ENCODE data around the gene GABBR2. TPM values are rescaled to one million over a fixed set of nuclear protein-coding genes. Genes with fewer than 3 reads are reported as not detected.
"Not testable (repeated sequence)": the region's sequence is repeated elsewhere in the genome, so short reads cannot be mapped to it uniquely, and the experiment has no call there.

Gene GABBR2
- total RNA-seq, 1 donor from 2014 or later = not detected

DNA sequence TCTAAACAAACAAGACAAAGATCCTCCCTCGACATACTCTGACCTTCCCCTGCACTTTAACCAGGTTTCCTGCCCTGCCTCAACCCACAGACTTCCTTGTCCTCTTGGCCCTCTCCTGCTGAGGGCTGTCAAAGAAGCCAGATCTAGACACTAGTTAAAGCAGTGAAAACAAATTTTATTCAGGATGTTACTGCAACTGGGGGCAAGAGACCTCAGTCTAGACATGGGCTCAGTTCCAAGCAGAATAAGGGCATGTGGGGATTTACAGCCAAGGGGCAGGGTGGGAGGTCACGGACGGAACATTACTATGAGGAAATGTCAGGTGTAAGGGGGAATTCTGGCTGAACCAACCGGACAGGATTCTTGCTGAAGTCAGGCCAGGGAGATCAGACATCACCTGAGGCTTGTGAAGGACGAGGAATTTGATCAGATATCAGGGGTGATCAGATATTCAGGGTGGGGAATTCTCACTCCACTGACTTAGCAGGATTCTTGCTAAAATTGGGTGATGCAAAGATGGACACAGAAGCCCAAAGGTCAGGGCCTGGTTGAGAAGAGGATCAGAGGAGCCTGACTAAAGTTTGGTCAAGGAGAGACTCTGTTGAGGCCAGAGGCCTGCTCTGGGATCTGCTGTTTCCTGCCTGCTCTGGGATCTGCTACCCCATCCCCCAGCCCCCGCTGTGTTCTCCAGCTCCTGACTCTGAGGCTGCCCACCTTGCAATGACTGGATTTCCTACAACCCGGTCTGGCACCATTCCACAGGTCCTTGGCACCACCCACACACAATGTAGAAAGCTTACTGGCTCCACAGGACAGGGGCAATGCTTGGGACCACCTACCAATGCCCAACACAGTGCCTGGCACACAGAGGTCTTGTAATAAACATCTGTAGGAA, 21.5 kb downstream of the GABBR2 start:
- intact Hi-C loops (cut with micrococcal nuclease) = no loop called here

DNA sequence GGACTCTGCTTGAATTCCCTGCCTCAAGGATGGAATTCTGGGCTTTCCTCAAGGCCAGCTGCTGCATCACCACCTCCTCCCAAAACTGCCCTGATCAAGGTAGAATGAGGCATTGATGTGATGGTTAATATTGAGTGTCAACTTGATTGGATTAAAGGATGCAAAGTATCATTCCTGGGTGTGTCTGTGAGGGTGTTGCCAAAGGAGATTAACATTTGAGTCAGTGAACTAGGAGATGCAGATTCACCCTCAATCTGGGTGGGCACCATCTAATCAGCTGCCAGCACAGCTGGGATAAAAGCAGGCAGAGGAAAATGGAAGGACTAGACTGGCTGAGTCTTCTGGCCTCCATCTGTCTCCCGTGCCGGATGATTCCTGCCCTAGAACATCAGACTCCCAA, 23.9 kb downstream of the GABBR2 start:
- intact Hi-C loops (cut with micrococcal nuclease) = not testable (repeated sequence)

DNA sequence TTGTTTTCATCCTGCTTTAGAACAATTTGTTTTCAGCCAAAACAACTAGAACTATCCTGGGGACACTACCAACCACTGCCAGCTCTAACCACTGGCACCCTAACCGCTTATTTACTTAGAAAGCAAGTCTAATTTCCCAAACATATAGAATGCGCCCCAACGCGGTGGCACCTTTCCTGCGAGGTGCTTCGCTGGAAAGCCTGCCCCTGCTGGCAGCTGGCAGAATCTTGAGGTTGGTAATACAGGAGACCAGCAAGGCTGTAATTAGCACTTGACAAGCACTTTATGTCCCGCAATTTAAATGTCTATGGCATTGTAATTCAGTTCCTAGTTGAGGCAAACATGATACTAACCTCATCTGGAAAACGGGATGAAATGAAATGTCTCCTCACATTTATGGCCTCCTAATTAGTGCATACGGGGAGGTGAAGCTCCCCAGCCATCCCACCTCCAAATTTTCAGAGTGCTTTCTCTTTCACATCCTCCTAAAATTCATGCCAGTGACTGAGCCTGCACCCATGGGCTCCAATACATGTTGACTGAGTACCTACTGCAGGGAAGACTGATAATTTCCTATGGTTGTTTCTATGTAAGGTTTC, 30.4 kb downstream of the GABBR2 start:
- intact Hi-C loops (cut with micrococcal nuclease) = no loop called here

DNA sequence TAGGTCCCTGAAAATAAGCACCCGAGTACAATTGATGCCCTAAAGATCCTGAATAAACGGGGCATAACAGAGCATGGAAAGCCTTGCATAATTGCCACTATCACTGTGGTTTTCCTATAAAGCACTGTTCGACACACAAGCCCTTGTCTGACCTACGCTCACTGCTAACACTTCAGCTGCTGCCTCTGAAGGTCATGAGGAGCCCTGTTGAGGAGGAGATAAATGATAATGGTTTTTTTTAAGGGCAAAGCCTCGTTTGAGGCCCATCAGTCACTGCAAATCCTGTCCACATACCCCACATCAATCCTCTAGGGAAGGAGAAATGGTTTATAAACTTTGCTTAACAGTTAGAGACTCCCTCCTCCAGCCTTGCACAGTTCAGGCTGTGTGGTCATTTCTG, 35.1 kb downstream of the GABBR2 start:
- intact Hi-C loops (cut with micrococcal nuclease) = no loop called here

DNA sequence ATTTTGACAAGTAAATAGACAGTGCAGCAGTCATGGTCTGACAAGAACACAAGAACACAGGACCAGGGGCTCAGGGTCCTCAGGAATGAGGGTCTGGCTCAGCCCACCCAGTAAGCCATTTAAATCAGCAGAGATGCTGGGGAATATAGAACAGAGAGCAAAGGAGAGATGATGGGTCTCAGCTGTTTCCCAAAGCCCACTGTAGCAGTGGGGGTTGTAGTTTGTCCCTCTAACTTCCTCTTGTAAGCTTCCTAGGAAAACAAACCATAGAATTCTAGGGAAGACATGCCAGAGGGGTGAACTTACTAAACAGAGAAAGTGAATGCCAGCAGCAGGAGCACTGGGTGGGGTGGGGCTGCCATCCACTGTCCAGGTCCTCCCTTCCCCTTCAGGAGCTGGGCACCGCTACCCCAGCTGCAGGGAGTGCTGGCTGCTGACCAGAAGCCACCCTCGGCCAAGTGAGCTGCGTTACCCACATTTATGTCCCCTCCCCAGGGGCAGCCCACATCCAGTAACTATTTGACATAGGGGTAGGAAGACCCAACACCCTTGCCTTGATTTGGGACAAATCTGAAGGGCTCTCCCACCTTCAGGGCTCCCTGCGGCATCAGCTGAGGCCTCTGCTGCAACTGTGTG, 41.6 kb downstream of the GABBR2 start:
- intact Hi-C loops (cut with micrococcal nuclease) = no loop called here

DNA sequence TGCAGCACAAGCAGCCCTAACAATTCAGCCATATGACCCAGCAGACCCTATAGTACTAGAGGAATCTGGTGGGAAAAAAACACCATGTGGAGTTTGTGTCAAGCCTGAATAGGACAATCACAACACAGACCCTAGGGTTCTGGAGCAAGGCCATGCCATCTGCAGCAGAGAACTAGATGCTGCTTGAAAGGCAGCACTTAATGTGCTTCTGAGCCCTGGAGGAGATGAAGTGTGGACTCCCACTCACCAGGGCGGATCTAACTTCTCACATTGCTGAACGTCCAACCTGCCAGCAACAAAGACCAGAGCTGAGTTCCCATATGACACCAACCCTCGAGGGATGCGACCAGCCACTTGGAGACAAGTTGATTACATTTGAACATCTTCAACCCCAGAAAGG, 43.2 kb downstream of the GABBR2 start:
- intact Hi-C loops (cut with micrococcal nuclease) = no loop called here

DNA sequence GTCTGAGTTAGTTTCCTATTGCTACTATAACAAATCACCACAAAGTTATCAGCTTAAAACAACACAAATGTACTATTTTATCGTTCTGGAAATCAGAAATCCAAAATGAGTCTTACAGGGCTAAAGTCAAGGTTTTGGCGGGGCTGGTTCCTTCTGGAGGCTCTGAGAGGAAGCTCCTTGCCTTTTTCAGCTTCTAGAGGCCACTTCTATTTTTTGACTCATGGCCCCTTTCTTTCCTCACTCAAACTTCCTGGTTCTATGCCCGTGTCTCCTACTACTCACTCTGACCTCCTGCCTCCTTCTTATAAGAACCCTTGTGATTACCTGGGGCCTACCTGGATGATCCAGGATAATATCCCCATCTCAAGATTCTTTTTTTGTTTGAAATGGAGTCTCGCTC, 48.2 kb downstream of the GABBR2 start:
- intact Hi-C loops (cut with micrococcal nuclease) = no loop called here

DNA sequence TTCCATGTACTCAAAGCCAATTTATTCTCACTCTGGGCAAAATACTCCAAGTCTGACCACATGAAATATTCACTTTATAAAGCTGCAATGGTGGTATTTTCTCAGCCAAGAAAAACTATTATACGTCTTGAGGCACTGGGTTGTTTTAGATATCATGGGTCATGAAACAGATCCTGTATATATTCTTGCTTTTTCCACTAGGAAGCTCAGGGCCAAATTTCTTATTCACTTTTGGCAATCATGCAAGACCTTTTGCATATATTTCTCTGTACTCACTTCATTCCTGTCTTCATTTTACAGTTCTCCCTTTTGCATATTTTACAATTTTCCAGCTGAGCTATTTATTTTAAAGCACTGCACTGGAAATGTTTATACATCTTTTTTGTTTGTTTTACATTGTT, 49.8 kb downstream of the GABBR2 start:
- intact Hi-C loops (cut with micrococcal nuclease) = no loop called here

DNA sequence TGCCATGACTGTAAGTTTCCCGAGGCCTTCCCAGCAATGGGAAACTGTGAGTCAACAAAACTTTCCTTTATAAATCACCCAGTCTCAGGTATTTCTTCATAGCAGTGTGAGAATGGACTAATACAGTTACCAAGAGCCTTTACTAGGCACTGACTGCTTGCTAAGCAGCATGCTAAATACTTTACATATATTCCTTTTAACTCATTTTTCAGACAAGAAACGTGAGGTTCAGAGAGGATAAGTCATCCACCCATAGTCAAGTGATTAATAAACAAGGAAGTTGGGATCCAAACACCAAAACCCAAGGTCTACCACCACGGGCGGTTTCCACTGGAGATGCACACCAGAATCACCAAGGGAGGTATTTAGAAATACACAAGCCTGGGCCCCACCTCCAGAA, 50.8 kb downstream of the GABBR2 start:
- intact Hi-C loops (cut with micrococcal nuclease) = no loop called here

DNA sequence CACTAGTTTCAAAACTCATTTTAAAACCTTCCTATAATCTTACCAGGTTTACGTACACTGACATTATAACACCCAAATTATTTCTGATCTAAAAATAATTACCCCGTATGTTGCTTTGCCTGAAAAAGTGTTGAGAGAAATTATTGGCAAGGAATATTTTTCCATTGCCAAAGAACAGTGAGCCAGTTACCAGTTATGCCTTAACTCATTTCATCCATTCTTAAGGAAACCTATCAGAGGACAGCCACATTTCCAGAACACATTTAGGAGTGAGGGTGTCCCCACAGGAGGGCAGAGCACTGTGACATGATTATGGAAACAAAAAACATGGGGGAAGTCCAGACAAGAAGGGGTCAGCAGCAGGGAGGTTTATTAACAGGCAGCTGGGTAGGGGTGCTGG, 52.2 kb downstream of the GABBR2 start:
- intact Hi-C loops (cut with micrococcal nuclease) = no loop called here

DNA sequence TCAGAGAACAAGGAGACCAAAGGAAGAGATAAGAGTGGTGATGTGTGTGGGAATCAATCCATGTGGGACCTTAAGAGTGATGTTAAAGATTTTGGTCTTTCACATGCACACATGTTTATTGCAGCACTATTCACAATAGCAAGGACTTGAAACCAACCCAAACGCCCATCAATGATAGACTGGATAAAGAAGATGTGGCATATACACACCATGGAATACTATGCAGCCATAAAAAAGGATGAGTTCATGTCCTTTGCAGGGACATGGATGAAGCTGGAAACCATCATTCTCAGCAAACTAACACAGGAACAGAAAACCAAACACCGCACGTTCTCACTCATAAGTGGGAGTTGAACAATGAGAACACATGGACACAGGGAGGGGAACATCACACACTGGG, 53.3 kb downstream of the GABBR2 start:
- intact Hi-C loops (cut with micrococcal nuclease) = not testable (repeated sequence)

DNA sequence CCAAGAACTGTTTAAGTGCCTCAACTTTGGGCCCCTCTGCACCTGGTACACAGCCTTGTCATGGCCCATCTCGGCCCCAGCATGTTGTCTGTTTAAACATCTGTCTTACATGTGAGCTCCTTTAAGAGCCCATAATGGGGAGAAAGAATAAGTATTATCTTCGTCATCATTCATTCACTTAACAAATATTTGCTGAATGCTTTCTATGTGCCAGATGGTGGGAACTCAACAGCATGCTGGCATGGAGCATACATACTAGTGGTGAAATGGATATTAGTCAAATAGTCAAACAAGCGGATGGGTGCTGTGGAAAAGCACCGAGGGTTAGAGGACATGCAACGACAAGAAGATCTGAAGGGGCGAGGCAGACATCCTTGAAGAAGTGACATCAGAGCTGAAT, 54.5 kb downstream of the GABBR2 start:
- intact Hi-C loops (cut with micrococcal nuclease) = no loop called here

DNA sequence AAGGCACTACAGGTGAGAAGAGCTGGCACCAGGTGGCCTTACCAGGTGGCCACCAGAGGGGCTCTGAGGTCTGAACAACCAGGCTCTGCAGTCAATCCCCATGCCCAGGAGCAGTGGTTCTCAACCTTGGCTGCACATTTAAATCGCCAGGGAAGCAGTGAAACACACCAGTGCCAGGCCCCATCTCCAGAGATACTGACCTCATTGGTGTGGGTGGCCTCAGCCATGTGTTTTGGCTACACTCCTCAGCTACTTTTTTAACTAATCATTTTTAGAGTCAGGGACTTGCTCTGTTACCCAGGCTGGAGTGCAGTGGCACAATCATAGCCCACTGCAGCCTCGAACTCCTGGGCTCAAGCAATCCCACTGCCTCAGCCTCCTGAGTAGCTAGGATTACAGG, 56.0 kb downstream of the GABBR2 start:
- intact Hi-C loops (cut with micrococcal nuclease) = no loop called here

DNA sequence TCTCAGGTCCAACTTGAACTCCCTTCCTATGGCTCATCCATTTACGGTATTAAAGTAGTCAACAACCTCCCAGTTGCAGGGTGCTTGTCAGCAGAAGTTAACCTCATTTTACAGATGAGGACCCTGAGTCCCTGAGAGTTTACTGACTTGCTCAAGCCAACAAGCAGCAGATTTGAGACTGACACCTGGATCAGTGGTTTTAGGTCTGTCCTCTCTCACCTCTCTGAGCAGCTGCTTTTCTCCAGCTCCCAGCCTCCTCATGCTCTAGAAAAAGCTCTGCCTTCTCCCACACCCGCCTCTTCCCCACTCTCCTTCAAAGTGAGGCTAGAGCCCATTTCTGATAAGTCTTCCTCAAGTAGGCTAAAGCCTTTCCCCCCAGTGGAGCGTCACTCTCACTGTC, 56.4 kb downstream of the GABBR2 start:
- intact Hi-C loops (cut with micrococcal nuclease) = no loop called here

DNA sequence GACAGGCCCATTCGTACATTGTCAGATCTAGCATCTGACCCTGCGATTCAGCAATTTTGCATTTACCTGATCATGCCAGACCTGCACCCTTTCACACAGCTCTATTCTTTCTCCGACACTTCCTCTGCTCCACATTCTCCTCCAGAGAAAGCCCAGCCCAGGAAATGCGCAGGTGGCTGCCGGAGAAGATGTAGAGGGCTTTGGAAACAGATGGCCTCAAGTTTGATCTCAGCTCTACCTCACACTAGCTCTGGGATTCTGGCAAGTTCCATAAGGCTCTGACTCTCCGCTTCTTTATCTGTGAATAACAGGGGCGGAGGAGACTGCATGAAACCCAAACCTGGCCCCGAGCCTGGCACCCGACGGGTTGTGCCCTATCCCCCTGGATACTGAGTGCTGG, 61.5 kb downstream of the GABBR2 start:
- intact Hi-C loops (cut with micrococcal nuclease) = no loop called here

DNA sequence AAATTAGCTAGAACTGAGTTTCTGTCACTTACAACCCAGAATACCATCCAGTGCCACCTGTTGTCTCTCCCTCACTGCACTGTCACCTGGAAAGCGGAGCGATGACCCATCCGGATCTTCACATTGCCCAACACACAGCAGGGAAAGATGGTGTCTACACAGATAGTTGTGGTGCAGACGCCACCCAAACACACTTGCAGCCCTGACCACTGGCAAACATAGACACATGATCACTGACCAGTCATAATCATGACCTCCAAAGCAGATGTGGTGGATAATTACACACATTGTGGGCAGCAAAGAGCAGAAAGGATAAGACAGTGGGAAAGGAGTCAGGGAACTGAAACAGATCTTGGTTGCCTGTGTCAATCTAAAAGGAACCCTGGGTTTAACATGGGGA, 64.7 kb downstream of the GABBR2 start:
- intact Hi-C loops (cut with micrococcal nuclease) = no loop called here

DNA sequence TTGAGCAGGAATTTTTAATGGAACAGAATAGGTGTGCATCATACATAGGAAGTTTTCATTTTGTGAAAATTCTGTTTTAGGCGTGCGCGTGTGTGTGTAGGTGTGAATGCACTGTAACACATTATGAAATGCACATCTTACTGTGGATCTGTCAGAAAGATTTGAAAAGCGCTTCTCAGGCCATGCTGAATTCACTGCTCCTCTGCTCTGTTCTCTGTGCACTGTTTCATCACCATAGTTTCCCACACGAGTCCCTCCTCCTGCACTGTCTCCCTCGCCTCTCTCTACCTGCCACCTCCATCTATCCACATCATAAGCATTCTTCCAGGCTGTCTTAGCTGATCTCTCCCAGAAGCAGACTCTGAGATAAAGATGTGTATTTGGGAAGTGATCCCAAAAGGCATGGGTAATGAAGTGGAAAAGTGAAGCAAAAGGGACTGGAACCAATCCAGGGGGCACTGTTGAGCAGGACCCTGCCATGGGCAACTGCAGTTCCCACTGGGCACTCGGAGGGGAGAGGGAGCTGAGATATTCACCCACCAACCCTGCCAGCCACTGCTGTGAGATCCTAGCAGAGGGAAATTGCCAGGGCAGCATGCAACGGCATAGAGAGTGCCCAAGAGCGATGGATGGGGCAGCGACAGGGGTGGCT, 65.9 kb downstream of the GABBR2 start:
- intact Hi-C loops (cut with micrococcal nuclease) = no loop called here

DNA sequence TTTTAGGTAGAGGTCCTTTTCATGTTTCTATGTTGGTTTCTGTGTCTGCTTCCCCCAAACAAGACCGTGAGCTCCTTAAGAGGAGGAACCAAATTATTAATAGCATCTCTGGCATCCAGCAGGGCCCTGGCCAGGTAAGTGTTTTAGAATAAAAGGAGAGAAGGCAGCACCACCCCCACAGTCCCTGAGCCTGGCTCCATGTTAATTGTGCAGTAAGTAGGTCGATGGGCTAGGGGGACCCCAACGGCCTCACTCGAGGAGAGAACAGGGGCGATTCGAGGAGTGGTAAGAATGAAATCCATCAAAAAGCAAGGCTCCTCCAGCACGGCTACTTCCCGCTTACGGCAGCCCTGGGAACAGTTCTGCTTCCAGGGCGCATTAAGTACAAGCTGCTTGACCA, 67.0 kb downstream of the GABBR2 start:
- intact Hi-C loops (cut with micrococcal nuclease) = no loop called here

DNA sequence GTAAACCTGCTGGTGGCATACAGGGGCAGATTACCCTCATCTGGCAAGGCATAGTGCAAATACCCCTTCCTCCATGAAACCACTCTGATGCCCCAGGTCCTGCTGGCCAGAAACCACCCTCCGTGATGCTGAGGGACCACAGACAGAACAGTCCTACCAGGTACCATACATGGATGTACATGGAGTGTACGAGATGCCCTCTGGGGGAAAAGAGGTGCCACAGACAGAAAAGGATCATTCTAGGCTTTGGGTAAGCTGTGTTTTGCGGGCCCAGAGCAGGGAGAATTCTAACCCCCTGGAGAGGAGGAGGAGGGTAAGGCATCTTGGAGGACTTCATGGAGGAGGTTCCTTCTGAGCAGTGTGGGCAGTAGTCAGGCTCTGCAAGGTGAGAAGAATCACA, 68.3 kb downstream of the GABBR2 start:
- intact Hi-C loops (cut with micrococcal nuclease) = no loop called here

DNA sequence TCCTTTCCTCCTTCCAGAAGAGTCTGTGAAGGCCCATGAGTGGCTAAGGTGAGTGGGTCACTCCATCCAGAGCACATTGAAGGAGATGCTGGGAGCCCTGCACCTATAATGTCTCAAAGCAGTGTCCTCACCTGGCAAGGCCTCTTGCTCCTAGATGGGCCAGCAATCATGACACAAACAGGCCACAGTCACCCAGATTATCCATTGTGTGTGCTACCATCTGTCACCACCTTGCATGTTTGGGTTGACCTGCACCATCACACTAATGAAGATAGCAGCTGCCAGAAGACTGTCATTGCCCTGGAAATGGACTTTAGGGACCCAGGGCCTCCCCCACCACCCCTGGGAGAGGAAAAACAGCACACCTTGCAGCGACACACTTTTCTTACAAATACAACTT, 69.6 kb downstream of the GABBR2 start:
- intact Hi-C loops (cut with micrococcal nuclease) = no loop called here

DNA sequence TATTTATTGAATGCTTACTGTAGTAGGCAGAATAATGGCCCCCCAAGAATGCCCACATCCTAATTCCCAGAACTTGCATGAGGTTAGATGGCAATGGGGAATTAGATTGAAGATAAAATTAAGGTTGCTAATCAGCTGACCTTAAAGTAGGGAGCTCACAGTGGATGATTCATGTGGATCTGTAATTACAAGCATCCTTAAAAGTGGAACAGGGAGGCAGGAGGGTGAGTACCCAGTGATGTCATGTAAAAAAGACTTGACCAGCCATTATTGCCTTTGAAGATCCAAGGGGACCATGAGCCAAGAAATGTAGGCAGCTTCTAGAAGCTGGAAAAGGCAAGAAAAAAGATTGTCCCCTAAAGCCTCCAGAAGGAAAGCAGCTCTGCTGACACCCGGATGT, 71.4 kb downstream of the GABBR2 start:
- intact Hi-C loops (cut with micrococcal nuclease) = no loop called here

DNA sequence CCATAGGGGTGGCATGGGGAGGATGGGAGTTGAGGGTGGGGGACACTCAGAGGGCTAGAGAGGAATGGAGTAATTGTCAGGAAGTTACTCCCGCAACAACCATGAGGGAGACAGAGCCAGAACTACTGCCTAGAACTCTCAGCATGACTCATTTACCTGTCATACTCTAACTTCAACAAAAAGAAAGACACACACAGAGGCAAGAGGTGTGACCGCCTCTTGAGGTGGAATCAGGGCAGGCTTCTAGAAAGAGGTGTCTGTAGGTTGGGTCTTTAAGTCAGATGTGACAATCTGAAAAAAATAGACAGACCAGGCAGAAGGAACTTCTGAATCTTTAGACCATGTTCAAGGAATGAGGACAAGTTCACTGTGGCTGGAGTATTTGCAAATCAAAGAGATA, 73.4 kb downstream of the GABBR2 start:
- intact Hi-C loops (cut with micrococcal nuclease) = no loop called here

All from T-helper 1 cell treated with Interleukin-12 subunit alpha and Interleukin-12 subunit beta and Interleukin-4 antibody, amounts not matched to agents 30 ng/mL and 1 ng/mL, for 36 hours (primary cell).